GM12878 (cell line): ENCODE measurements around the gene MYO1D.

ENCODE experiments used
- POLR2AphosphoS5 ChIP-seq: IDR thresholded peaks from 2 replicates; pipeline ENCODE4 v1.6.1; 2011; ENCODE audit warnings: mild to moderate bottlenecking, low read length, inconsistent platforms
- TAF1 ChIP-seq: IDR thresholded peaks from 2 replicates; pipeline ENCODE4 v1.6.1; 2011; ENCODE audit warnings: mild to moderate bottlenecking, low read depth, low read length, borderline replicate concordance

DNA sequence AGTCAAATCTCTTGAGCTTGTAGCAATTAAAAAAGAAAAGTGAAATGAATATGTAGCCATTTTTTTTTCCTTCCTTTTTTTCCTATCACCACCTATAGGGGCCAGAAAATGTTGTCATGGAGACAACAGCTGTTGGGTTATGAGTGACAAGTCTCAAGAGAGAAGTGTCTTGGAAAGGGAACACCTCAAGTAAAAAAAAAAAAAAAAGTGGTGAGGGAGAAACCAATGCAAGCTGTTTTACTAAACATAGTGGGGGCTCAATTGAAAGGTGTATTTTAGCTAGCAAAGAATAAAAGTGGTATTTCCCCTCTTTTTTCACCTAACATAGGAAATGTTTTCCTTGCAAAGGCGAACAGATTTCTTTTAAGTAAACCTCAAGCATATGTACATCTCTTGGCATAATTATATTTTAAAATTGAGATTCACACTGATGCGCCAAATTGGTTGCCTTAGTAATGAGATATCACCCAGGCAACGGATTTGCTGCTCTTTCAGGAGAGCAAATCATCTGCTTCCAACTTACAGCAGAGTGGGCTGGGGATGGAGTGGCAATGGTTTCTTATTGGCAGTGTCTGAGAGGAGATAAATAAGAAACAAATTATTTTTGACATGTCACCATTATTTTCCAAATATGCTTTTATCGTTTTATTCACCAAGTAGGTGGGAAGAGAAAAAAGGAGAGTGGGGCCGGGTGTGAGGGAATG lies 183.6 kb downstream of the MYO1D start:
- TF ChIP-seq TAF1 (no peak), POLR2AphosphoS5 (no peak)
